GM23338 (cell line): Measurements from ENCODE around the gene TTBK1. TPM values are rescaled to one million over a fixed set of nuclear protein-coding genes. Genes with fewer than 3 reads are reported as not detected.

Experiments
- ATAC-seq: fragments of 200-7000 bp; cut with Tn5 transposase; 3 replicates; pipeline ENCODE4 v1.9.1; 2020
- DNase-seq: peaks from one replicate; pipeline ENCODE4 v3.0.0-alpha.2; 2015; ENCODE audit warnings: low spot score
- H2AFZ ChIP-seq: fragments of 200-600 bp; sonication (generic); 2 replicates; pipeline ENCODE4 v1.8.0; 2016; ENCODE audit warnings: antibody characterized with exemption, mild to moderate bottlenecking, moderate library complexity
- H3F3A ChIP-seq: fragments of 200-600 bp; sonication (generic); replicated peaks from 2 replicates; pipeline ENCODE4 v1.8.0; 2017; ENCODE audit warnings: antibody characterized with exemption, mixed run types, low read depth
- H3K27ac ChIP-seq: fragments of 200-600 bp; sonication (generic); 2 replicates; pipeline ENCODE4 v1.6.1; 2016; ENCODE audit warnings: low read depth
- H3K27me3 ChIP-seq: fragments of 200-600 bp; sonication (generic); 2 replicates; pipeline ENCODE4 v1.8.0; 2016; ENCODE audit warnings: mild to moderate bottlenecking, mixed run types, moderate library complexity; ENCODE audit not compliant: insufficient read depth
- H3K36me3 ChIP-seq: fragments of 200-600 bp; sonication (generic); 2 replicates; pipeline ENCODE4 v1.8.0; 2016; ENCODE audit warnings: mild to moderate bottlenecking; ENCODE audit not compliant: insufficient read depth
- H3K4me1 ChIP-seq: fragments of 200-600 bp; sonication (generic); 2 replicates; pipeline ENCODE4 v1.8.0; 2016; ENCODE audit warnings: mild to moderate bottlenecking, moderate library complexity; ENCODE audit not compliant: insufficient read depth
- H3K4me2 ChIP-seq: fragments of 200-600 bp; sonication (generic); 2 replicates; pipeline ENCODE4 v1.7.1; 2017; ENCODE audit warnings: mixed run types
- H3K4me3 ChIP-seq: fragments of 200-600 bp; sonication (generic); 2 replicates; pipeline ENCODE4 v1.6.1; 2016; ENCODE audit warnings: mixed run types
- H3K79me2 ChIP-seq: fragments of 200-600 bp; sonication (generic); replicated peaks from 2 replicates; pipeline ENCODE4 v1.8.0; 2017; ENCODE audit warnings: mild to moderate bottlenecking; ENCODE audit not compliant: insufficient read depth
- H3K9me2 ChIP-seq: fragments of 200-600 bp; sonication (generic); 2 replicates; pipeline ENCODE4 v1.8.0; 2017; ENCODE audit not compliant: insufficient read depth
- H4K20me1 ChIP-seq: fragments of 200-600 bp; sonication (generic); replicated peaks from 2 replicates; pipeline ENCODE4 v1.8.0; 2017; ENCODE audit warnings: mild to moderate bottlenecking; ENCODE audit not compliant: insufficient read depth
- H3K27ac Mint-ChIP-seq: 2 replicates; pipeline ENCODE4 v1.8.0; 2020; ENCODE audit warnings: inconsistent platforms, mild to moderate bottlenecking, moderate library complexity, mixed read lengths
- H3K27me3 Mint-ChIP-seq: 3 replicates; pipeline ENCODE4 v1.8.0; 2022; ENCODE audit warnings: low read depth, mild to moderate bottlenecking, moderate library complexity, mixed read lengths, inconsistent platforms; ENCODE audit not compliant: insufficient read depth, poor library complexity
- H3K36me3 Mint-ChIP-seq: 3 replicates; pipeline ENCODE4 v1.8.0; 2021; ENCODE audit warnings: low read depth, mild to moderate bottlenecking, inconsistent platforms, moderate library complexity, mixed read lengths
- H3K4me1 Mint-ChIP-seq: 3 replicates; pipeline ENCODE4 v1.8.0; 2020; ENCODE audit warnings: mild to moderate bottlenecking, inconsistent platforms, mixed read lengths
- H3K4me3 Mint-ChIP-seq: 3 replicates; pipeline ENCODE4 v1.8.0; 2021; ENCODE audit warnings: moderate library complexity, mild to moderate bottlenecking, inconsistent platforms, mixed read lengths
- H3K9me3 Mint-ChIP-seq: 3 replicates; pipeline ENCODE4 v1.8.0; 2020; ENCODE audit warnings: moderate library complexity, mild to moderate bottlenecking, inconsistent platforms, mixed read lengths
- ETS1 ChIP-seq: IDR thresholded peaks from 2 replicates; pipeline ENCODE4 v1.6.1; 2016; ENCODE audit warnings: antibody characterized with exemption
- EZH2 ChIP-seq: fragments of 200-600 bp; sonication (generic); IDR thresholded peaks from one replicate; pipeline ENCODE4 v1.8.0; 2017; ENCODE audit warnings: antibody characterized with exemption, mild to moderate bottlenecking, low read depth; ENCODE audit not compliant: unreplicated experiment
- JUNB ChIP-seq: IDR thresholded peaks from one replicate; pipeline ENCODE4 v1.6.1; 2016; ENCODE audit warnings: antibody characterized with exemption; ENCODE audit not compliant: unreplicated experiment
- NANOG ChIP-seq: IDR thresholded peaks from 2 replicates; pipeline ENCODE4 v1.6.1; 2016; ENCODE audit warnings: antibody characterized with exemption, borderline replicate concordance
- POLR2AphosphoS5 ChIP-seq: IDR thresholded peaks from 2 replicates; pipeline ENCODE4 v1.6.1; 2016; ENCODE audit warnings: antibody characterized with exemption, low read depth
- REST ChIP-seq: IDR thresholded peaks from one replicate; pipeline ENCODE4 v1.6.1; 2018; ENCODE audit warnings: antibody characterized with exemption; ENCODE audit not compliant: unreplicated experiment
- STAT1 ChIP-seq: IDR thresholded peaks from one replicate; pipeline ENCODE4 v1.6.1; 2016; ENCODE audit warnings: antibody characterized with exemption; ENCODE audit not compliant: unreplicated experiment
- ZNF114 ChIP-seq: fragments of 250-450 bp; sonication (Bioruptor Pico); IDR thresholded peaks from 2 replicates; pipeline ENCODE4 v1.5.0; 2020; ENCODE audit warnings: mild to moderate bottlenecking, moderate library complexity
- ZNF331 ChIP-seq: fragments of 250-450 bp; sonication (Bioruptor Pico); IDR thresholded peaks from 2 replicates; pipeline ENCODE4 v1.5.0; 2020; ENCODE audit warnings: low read depth, mild to moderate bottlenecking, moderate library complexity
- polyA plus RNA-seq: library from polyadenylated mRNA; unstranded; fragments of >200 nt; fragmentation: Nextera tagmentation; extraction: Ambion mirVana; gene quantifications from 2 replicates; pipeline ENCODE4 v1.2.1, GENCODE V29; 2016
- total RNA-seq: library from RNA; depleted of rRNA; stranded (reverse); fragments of >200 nt; shearing (Covaris generic); gene quantifications from 2 replicates; pipeline ENCODE4 v1.2.3, GENCODE V29; 2014
- TF ChIP-seq, protein P1 (sequence below), 2 experiments: fragments of 200-600 bp in 1 of 2; sonication (generic) in 1 of 2; conservative IDR thresholded peaks; 2 replicates each; pipeline versions ENCODE4 v1.5.1 to v1.6.1; 2016 to 2017; ENCODE audit warnings: antibody characterized with exemption in 2 of 2, low read depth in 2 of 2, mild to moderate bottlenecking in 2 of 2, moderate library complexity in 1 of 2

Gene TTBK1
- total and polyA plus RNA-seq, 2 experiments from 2014 or later = 0.29 to 1.1 TPM

DNA sequence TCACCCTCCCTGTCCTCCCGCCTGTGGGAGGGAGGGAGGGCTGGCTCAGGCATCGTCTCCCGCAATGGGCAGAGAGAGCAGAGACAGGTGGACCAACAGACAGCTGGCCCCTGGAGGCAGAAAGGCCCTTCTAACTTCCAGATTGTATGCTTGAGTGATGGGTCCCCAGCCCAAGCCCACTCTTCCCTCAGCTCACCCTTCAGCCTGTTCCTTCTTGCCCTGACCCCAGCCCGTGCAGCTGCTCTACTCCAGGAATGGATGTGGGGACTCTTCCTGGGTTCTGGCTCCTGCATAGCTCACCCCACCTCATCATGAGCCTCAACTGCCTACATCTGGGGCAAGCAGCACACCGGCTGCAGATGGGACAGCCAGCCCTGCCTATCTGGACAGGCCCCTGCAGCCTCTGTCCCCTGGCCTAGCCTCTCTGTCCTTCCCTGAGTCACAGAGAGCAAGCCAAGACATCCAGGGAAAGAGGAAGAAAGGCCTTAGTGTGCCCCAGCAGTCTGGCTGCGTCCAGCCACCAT lies 43.2 kb downstream of the TTBK1 start (continued):
- TF ChIP-seq STAT1 = no peak
- TF ChIP-seq POLR2AphosphoS5 = no peak
- TF ChIP-seq ZNF331 (CRISPR knock-in tag) = no peak
- TF ChIP-seq EZH2 = no peak

- H3K4me2 ChIP-seq = no peak overlapping the region
Measured at GRCh38 chr6:43286980-43287716, 43.9 kb downstream of the TTBK1 start.

DNA sequence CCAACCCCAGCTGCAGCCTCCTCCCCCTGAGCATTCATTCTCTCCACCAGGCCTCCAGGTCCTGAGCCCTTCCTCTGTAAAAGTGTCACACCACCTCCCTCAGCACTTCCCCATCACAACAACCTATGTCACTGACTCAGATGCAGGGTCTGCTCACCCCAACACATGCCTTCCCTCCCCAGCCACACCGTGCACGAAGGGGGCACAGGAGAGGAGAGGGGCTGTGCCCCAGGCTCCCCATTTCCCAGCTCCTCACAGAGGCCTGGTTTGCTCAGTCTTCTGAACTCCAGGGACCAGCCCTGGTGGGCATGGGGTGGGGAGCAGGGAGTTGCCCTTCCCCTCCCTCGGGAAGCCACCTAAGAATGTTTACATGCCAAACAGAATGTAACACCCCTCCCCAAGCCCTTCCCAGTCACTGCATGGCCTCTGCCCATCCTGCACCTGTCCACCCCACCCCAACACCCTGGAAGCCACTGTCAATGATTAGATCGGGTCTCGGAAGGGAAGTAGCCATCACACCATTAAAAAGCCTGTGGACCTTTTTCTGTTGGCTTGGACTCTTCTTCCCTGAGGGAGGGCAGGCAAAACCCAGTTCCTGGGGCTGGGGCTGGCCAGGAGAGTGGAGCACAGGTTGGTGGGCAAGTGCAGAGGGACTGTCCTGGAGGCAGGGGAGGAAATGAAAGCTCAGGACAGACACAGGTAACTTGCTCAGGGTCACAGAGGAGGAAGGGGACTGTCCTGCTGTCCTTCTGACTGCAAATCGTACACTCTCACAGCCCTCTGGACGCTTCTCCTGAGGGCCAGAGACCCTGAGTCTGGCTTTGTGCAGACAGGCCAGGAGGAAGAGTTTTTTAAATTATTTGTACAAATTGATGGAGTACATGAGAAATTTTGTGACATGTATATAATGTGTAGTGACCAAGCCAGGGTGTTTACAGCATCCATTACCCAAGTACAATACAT lies 44.7 kb downstream of the TTBK1 start:
- Histone ChIP-seq H3K4me2 (no peak overlapping the region), H3K79me2 (no peaks in the 10 kb centered on the region), H3K27ac (no peak overlapping the region), H3K27me3 (peaks cover 24% of the 10 kb centered on the region), H4K20me1 (no peaks in the 10 kb centered on the region), H2AFZ (no peak overlapping the region), H3F3A (no peaks in the 10 kb centered on the region), H3K9me2 (no peaks in the 10 kb centered on the region), H3K36me3 (no peaks in the 10 kb centered on the region), H3K4me1 (peaks cover 4% of the 10 kb centered on the region; the same call in 1 of the 2 replicates), H3K4me3 (no peak overlapping the region)
- Mint-ChIP-seq H3K27me3 (peaks cover 25% of the 10 kb centered on the region), H3K9me3 (no peaks in the 10 kb centered on the region), H3K27ac (no peak overlapping the region), H3K4me1 (peaks cover 12% of the 10 kb centered on the region), H3K36me3 (no peaks in the 10 kb centered on the region), H3K4me3 (no peak overlapping the region)
- no peak for ATAC-seq
- DNase-seq = no peak
- TF ChIP-seq ZNF114 (no peak), NANOG (no peak), JUNB (no peak), REST (no peak), ETS1 (no peak), POLR2AphosphoS5 (no peak)

More at GRCh38 chr6:43286980-43287716, 43.9 kb downstream of the TTBK1 start:
- DNase-seq = peak; percentile 64
- Histone ChIP-seq H3K4me3 (no peak overlapping the region), H2AFZ (no peak overlapping the region), H3K9me2 (no peaks in the 10 kb centered on the region), H3K27me3 (peaks cover 24% of the 10 kb centered on the region), H3K36me3 (no peaks in the 10 kb centered on the region), H3K27ac (no peak overlapping the region), H4K20me1 (no peaks in the 10 kb centered on the region), H3K79me2 (no peaks in the 10 kb centered on the region), H3K4me1 (peaks cover 4% of the 10 kb centered on the region; the same call in 1 of the 2 replicates), H3F3A (no peaks in the 10 kb centered on the region)
- Mint-ChIP-seq H3K27ac (no peak overlapping the region), H3K27me3 (peaks cover 27% of the 10 kb centered on the region), H3K4me3 (no peak overlapping the region), H3K36me3 (no peaks in the 10 kb centered on the region), H3K9me3 (no peaks in the 10 kb centered on the region), H3K4me1 (peaks cover 12% of the 10 kb centered on the region)
- peak; percentile 47 for ATAC-seq
- no peak for TF ChIP-seq POLR2AphosphoS5
- TF ChIP-seq, protein P1, sequence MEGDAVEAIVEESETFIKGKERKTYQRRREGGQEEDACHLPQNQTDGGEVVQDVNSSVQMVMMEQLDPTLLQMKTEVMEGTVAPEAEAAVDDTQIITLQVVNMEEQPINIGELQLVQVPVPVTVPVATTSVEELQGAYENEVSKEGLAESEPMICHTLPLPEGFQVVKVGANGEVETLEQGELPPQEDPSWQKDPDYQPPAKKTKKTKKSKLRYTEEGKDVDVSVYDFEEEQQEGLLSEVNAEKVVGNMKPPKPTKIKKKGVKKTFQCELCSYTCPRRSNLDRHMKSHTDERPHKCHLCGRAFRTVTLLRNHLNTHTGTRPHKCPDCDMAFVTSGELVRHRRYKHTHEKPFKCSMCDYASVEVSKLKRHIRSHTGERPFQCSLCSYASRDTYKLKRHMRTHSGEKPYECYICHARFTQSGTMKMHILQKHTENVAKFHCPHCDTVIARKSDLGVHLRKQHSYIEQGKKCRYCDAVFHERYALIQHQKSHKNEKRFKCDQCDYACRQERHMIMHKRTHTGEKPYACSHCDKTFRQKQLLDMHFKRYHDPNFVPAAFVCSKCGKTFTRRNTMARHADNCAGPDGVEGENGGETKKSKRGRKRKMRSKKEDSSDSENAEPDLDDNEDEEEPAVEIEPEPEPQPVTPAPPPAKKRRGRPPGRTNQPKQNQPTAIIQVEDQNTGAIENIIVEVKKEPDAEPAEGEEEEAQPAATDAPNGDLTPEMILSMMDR (conservative IDR thresholded peaks at IDR 0.05; ENCODE audit: low read depth in 2 of 2) = peak; percentile 51 to 72
- no peak for TF ChIP-seq NANOG
